Erythroblast (primary cell): ENCODE results near the gene CTNNA3.

Source experiments
- GATA1 ChIP-seq: IDR thresholded peaks from 2 replicates; pipeline ENCODE4 v1.6.1; 2011; ENCODE audit warnings: low read depth, mild to moderate bottlenecking, control low read depth, low read length, moderate library complexity
- POLR2A ChIP-seq: IDR thresholded peaks from 2 replicates; pipeline ENCODE4 v1.6.1; 2011; ENCODE audit warnings: mild to moderate bottlenecking, low read length

DNA sequence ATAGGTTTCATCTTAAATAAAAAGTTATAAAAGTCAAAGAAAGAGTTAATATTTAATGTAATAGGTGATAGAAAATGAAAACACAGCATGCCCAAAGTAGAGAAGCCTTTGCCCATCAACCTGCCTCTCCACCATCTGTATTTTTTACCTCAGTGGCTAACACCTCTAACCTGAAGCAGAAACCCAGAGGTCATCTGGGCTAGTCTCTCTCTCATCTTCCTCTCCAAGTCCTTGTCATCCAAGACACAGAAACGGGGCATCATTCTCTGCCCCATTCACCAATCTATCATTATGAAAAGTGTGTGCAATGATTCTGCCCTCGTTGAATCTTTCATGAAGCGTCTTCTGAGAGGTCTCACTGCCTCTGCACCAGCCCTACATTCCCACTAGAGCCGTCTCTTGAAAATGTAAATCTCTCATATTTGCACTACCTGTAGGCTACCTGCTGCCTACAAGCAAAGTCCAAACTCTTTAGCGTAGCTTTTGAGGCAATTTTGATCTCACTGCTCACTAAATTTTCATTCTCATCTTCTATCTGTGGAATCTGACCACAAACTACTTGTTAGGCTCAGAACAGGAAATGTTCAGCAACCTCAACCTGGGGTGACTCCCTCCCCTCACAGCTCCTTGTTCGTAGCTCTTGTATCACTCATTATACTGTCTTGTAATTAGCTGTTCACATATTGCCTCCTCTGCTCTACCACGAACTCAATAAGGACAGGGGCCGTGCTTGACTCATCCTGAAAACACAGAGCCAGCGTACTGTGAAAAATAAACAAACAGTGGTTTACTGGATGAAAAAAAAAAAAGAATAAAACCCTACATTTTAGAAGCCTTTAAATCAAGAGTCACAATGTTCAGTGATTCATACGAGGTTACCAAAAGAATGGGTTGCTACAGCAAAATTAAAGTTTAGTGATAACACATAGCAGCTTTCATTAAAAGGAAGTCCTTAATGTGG lies 83.1 kb downstream of the CTNNA3 start:
- TF ChIP-seq POLR2A (no peak), GATA1 (no peak)
